Measurements from ENCODE around the gene TMEM170B.

Gene TMEM170B

GRCh38 chr6:11618533-11618932 is 81.0 kb downstream of the TMEM170B start:
- no peak for TF ChIP-seq CTCF (IDR thresholded peaks at IDR 0.05)
- DNase-seq = no peak
- Histone ChIP-seq H3K4me1 (peaks cover 0 to 35% (median 14%) of the 10 kb centered on the region in 4 donors), H3K9me3 (no peaks in the 10 kb centered on the region), H3K27ac (no peak overlapping the region), H3K4me3 (no peak overlapping the region), H3K36me3 (no peaks in the 10 kb centered on the region), H3K27me3 (no peaks in the 10 kb centered on the region)
- intact Hi-C loops (cut with DNase I; ENCODE audit: low total_unique reads) = no loop called here

GRCh38 chr6:11621119-11621518 is 83.6 kb downstream of the TMEM170B start:
- Histone ChIP-seq H3K27ac (no peak overlapping the region), H3K4me3 (no peak overlapping the region), H3K4me1 (peaks cover 0 to 14% (median 2%) of the 10 kb centered on the region in 4 donors), H3K9me3 (no peaks in the 10 kb centered on the region), H3K27me3 (no peaks in the 10 kb centered on the region), H3K36me3 (no peaks in the 10 kb centered on the region)
- no peak for DNase-seq
- no peak for TF ChIP-seq CTCF (IDR thresholded peaks at IDR 0.05)
- intact Hi-C loops (cut with DNase I; ENCODE audit: low total_unique reads) = no loop called here

GRCh38 chr6:11622156-11622555 is 84.6 kb downstream of the TMEM170B start:
- no peaks in the 10 kb centered on the region for H3K9me3 ChIP-seq
- intact Hi-C loops (cut with DNase I; ENCODE audit: low total_unique reads) = no loop called here
- H3K36me3 ChIP-seq = no peaks in the 10 kb centered on the region
- no peak for DNase-seq
- no peaks in the 10 kb centered on the region for H3K27me3 ChIP-seq
- no peak overlapping the region for H3K4me3 ChIP-seq
- H3K4me1 ChIP-seq = peaks cover 0 to 9% (median 0%) of the 10 kb centered on the region in 4 donors
- H3K27ac ChIP-seq = no peak overlapping the region
- no peak for TF ChIP-seq CTCF (IDR thresholded peaks at IDR 0.05)

- Histone ChIP-seq H3K4me1 (peaks cover 0 to 5% (median 0%) of the 10 kb centered on the region in 4 donors), H3K4me3 (no peak overlapping the region), H3K27me3 (no peaks in the 10 kb centered on the region), H3K36me3 (no peaks in the 10 kb centered on the region), H3K9me3 (no peaks in the 10 kb centered on the region), H3K27ac (no peak overlapping the region)
- intact Hi-C loops (cut with DNase I; ENCODE audit: low total_unique reads) = no loop called here
- no peak for TF ChIP-seq CTCF (IDR thresholded peaks at IDR 0.05)
- no peak for DNase-seq
Measured at GRCh38 chr6:11623272-11623671, 85.7 kb downstream of the TMEM170B start.

GRCh38 chr6:11625302-11625701 is 87.8 kb downstream of the TMEM170B start:
- H3K9me3 ChIP-seq = no peaks in the 10 kb centered on the region
- peaks cover 0 to 5% (median 0%) of the 10 kb centered on the region in 4 donors for H3K4me1 ChIP-seq
- no peaks in the 10 kb centered on the region for H3K27me3 ChIP-seq
- H3K36me3 ChIP-seq = no peaks in the 10 kb centered on the region
- no peak overlapping the region for H3K4me3 ChIP-seq
- intact Hi-C loops (cut with DNase I; ENCODE audit: low total_unique reads) = no loop called here
- no peak for DNase-seq
- no peak for TF ChIP-seq CTCF (IDR thresholded peaks at IDR 0.05)
- H3K27ac ChIP-seq = no peak overlapping the region

- Histone ChIP-seq H3K27ac (no peak overlapping the region), H3K9me3 (no peaks in the 10 kb centered on the region), H3K4me3 (no peak overlapping the region), H3K4me1 (peaks cover 0 to 5% (median 0%) of the 10 kb centered on the region in 4 donors), H3K36me3 (no peaks in the 10 kb centered on the region), H3K27me3 (no peaks in the 10 kb centered on the region)
- intact Hi-C loops (cut with DNase I; ENCODE audit: low total_unique reads) = no loop called here
- no peak for DNase-seq
- no peak for TF ChIP-seq CTCF (IDR thresholded peaks at IDR 0.05)
Measured at GRCh38 chr6:11626356-11626755, 88.8 kb downstream of the TMEM170B start.

Measured in tibial artery (tissue), 4 donors.